HG02943 (cell line): ENCODE results near the gene RPTOR.
"Not testable (repeated sequence)": the region's sequence is repeated elsewhere in the genome, so short reads cannot be mapped to it uniquely, and the experiment has no call there.

Source experiments
- ATAC-seq: cut with Tn5 transposase; IDR thresholded peaks from one replicate; pipeline ENCODE4 v1.9.1; 2021; ENCODE audit warnings: mild to moderate bottlenecking, low read depth, moderate library complexity; ENCODE audit not compliant: unreplicated experiment

The RPTOR gene

DNA sequence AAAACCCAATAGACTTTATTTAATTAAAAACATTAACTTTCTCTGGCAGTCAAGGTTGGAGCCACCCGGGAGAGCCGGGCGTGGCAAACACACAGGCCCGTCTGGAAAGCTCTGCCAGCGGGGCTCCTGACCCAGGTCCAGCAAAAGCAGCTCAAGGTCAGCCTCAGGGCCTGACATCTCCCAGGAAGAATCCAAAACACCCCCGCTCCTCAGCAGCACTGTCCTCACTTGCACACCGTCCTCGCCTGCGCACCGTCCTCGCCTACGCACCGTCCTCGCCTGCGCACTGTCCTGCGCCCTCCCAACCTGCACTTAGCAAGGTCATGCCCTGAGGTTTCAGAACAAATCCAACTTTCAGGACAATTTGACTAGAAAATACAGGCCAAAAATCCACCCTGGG, 31.4 kb upstream of the RPTOR start:
- no peak for ATAC-seq

DNA sequence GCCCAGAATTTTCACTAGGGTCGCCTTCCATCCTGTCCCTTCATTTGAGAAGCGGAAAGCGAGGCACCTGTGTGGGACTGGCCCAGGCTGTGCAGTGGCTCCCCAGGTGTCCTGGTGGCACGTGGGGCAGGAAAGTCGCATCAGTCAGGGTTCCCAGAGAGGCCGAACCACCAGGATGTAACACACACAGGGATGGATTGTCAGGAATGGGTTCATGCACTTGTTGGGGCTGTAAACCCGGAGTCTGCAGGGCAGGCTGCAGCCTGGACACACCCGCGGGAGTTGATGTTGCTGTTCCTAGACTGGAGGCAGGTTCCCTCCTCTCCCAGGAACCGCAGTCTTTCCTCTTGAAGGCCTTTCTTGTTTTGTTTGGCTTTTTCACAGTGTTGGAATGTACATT, 30.7 kb upstream of the RPTOR start:
- ATAC-seq: no peak

DNA sequence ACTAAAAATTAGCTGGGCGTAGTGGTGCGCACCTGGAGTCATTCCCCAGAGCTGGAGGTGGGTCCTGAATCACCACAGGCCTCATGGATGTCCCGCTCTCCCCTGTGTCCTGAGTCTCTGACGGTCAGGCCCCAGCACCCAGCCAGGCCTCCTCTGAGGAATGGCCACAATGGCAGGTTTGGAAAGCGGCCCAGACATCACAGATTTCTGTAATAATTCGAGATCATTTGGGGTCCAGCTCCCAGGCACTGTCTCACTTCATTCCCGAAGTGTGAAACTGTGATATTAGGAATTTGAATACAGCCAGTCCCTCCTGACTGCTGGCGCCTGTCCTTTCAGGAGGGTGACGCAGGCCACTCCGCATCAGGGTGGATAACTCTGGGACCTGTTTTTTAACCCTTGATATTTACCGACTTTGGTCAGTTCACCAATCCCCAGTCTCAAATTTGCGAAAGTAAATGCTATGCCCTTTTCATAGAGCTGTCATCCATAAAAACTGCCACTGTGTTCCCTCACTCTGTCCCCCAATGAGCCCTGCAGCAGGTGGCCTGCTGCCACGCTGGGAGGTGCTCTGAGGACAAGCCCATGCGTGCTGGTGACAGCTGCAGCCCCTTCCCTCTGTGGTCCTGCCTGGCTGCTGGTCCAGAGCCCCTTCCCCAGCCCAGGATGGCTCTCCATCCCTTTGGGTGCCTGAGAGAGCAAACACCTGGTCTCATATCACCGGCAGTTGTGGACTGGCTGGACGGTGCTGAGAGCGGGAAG, 28.3 kb upstream of the RPTOR start:
- no peak for ATAC-seq

DNA sequence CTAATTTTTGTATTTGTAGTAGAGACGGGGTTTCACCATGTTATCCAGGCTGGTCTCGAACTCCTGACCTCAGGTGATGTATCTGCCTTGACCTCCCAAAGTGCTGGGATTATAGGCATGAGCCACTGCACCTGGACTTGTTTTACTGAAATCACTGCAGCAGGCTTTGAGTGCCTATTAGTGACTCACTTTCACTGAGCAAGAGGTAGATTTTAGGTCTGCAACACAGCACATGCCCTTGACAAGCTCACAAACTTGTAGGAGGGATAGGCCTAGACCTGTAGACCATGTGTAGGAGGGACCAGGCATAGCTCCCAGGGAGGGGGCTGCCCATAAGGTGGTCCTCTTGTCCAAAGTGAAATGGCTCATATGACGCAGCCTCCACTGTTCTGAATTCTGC, 27.0 kb upstream of the RPTOR start:
- ATAC-seq: no peak

DNA sequence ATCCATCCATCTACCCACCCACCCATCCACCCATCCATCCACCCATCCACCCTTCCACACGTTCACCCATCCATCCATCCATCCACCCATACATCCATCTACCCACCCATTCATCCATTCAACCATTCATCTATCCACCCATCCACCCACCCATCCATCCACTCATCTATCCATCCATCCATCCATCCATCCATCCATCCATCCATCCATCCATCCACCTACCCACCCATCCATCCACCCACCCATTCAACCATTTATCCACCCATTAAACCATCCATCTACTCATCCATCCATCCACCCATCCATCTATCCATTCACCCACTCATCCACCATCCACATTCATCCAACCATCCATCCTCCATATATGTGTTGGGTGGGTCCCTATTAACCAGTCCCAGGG, 26.2 kb upstream of the RPTOR start:
- no peak for ATAC-seq

DNA sequence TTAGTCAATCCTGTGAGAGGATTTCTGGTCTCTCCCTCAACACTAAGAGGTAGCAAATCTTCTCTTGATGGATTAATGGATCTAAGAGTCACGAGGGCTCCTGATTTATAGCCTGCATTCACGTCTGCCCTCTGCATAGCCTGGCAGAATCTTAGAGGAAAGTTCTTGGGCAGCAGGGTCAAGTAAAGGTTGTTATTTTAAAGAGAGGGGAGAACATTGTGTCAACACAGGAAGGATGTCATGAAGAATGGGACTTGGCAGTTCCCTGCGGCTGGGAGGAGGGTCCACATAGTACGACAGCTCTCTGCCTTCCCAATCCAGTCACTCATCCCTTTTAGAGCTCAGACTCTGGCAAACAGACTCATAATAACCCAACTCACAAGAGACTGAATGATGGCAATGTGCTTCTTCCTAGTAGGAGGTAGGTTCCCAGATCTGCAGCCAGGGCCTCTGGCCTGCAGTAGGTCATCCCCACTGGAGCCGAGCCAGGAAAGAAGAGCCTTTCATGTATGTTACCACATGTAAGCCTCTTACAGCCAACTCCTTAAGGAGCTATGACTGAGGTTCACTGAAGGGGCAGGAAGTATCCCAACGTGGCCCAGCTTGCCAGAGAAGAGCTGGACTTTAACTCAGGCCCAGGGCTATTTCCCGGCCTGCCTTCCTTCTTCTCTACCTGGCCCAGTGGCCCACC, 25.4 kb upstream of the RPTOR start:
- ATAC-seq: no peak

DNA sequence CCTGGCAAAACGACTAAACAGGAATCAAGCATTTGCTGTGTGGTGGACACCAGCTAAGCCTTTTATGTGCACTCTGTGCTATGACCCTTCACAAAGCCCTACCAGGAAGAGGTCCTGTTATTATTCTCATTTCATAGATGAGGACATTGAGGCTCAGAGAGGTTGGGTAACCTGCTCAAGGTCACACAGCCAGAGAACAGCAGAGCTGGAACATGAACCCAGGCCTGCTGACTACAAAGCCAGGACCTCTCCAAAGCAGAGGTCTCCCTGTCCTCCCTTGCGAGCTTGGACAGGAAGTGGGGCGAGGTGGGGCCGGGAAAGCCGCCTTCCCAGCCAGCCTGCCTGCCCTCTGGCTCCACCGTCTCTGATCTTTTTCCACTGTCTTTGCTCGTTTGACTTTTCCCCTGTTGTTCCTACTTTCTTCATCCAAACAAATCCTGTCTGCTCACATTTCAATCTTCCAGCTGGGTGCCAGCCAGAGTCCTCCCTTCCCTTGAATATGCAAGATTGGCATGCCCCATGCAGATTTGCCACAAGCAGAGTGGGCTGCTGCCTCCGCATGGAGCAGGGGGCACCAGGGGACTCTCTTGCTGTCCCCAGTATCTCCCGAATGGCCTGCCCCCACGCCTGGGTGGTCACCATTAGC, 23.7 kb upstream of the RPTOR start:
- ATAC-seq: no peak

DNA sequence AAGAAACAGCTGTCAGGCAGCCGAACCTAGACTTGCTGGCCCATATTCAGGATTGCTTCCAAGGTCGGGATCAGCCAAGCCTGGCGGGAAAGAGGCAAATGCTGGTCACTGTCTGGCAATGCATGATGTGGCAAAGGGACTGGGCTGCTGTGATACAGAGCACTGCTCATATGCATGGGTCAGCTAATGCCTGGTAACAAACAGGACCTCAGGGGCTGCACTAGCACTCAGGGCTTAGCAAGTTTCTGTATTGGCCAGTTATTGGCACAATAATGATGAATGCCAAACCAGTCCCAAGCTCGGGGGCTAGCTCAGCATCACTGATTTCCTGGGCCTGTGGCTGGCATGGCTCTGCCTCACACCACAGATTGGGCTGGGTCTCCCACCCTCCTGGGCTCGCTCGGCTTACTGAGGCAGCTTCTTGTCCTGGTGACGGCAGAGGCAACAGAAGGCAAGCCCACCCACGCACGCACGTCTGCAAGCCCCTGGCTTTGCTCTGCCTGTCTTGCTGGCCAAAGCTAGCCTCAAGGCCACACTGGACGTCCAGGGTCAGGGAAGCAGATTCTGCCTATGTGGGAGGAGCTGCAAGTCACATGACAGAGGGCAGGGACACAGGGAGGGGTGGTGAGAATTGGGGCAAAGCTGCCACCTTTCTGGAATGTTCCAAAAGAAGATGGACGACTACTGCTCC, 21.4 kb upstream of the RPTOR start:
- no peak for ATAC-seq

DNA sequence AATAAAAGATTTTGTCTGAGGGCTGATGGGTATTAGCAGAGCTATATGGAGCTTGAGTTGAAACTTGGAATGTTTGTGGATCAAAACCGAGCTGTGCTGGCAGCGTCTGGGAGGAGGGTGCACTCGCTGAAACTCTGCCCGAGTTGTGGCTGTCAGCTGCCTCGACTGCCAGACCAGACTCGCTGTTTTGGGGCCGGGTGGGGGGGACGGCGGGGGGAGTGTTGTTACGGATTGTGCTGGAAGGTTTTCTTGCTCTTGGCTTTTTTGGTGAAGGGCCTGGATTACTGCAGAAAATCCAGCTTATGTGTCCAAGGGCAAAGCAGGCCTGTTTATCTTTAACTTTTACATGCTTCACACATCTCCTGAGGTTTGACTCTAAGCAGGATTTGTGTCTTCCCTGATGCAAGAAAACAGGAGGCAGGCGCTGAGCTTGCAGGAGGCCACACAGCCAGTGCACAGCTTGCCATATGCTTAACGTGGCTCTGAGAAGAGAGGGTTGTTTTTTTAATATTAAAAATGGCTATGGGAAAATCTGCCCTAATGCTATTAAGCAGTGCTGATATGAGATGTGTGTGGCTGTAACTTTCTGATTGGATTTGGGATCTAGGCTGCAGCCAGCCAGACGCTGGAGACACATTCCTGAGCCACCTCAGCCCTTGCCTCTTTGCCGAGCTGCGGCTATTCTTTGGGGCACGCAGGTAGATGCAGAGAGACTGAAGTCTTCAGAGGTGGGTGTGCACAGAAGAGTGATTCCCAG, 20.5 kb upstream of the RPTOR start:
- no peak for ATAC-seq

DNA sequence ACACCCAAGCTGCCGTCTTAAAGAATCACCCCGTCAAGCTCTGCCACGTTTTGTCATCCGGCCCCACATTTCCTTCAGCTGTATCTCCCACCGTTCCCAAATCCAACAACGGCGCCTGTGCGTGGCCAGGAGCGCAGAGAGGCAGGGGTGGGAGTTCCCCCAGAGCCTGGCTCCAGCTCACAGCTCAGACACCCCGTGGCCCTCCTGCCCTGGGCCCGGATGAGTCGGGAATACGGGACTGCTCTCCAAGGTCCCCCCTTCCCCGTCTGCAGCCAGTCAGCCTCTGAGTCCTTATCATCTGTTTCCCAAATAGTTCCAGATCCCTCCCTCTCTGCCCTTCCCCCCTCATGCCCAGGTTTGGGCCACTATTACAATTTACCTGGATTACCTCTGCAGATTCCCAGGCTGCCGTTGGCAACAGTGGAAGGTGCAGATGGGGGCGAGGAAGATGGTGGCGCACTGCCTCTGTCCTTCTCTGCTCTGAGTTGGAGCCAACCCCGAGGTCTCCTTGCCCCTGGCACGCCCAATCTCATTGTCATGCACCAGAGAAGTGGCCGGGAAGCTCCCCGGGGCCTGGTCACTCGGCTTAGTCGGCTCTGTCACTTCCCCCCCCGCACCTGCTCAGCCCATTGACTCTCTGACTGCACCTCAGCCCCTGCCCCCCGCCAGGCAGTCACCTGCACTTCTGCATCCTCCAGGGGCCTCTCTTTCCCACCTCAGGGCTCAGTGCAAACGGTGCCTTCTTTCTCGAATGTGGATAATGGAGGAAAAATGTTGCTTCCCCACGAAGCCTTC, 18.3 kb upstream of the RPTOR start:
- ATAC-seq: no peak

DNA sequence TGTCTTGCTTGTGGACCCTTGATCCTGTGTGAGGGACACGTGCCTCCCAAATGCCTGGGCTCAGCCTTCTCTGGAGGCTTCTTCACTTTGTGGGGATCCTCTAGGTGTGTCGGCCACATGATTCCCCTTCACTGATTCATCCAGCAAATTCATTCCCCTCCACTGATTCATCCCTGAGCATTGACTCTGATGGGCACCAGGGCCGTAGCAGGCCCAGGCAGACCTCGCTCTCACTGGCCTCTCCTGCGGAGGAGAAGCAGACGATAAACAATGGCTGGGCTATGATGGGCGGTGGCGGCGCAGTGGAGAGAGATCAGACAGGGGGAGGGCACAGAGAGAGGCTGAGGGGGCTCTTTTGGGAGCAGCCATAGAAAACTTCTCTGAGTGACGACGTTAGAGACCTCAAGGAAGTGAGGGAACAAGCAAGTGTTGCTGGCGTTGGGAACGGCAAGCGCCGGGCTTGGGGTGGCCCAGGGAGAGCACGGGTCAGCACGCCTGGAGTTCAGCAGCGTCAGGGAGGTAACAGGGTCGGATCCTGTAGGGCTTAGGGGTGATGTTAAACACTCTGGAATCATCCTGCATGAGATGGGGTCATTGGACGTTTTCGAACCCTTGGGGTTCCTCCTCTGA, 17.5 kb upstream of the RPTOR start:
- no peak for ATAC-seq

DNA sequence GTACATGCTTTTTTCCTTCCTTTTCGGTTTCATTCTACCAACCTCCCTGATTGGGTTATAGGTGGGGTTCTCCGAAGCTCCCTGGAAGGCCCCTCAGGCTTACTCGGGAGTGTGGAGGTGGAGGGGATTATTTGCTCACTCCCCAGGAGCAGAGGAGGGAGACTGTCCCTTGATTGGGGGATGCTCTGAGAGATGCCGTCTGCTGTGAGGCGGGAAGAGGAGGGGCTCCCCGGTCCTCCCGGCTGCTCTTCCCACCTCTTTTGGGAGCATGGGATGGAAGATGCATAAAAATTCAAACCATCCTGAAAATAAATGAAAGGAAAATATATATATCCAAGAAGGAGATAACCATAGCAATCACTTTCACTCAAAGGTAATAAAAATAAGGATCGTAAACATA, 16.1 kb upstream of the RPTOR start:
- ATAC-seq: no peak

DNA sequence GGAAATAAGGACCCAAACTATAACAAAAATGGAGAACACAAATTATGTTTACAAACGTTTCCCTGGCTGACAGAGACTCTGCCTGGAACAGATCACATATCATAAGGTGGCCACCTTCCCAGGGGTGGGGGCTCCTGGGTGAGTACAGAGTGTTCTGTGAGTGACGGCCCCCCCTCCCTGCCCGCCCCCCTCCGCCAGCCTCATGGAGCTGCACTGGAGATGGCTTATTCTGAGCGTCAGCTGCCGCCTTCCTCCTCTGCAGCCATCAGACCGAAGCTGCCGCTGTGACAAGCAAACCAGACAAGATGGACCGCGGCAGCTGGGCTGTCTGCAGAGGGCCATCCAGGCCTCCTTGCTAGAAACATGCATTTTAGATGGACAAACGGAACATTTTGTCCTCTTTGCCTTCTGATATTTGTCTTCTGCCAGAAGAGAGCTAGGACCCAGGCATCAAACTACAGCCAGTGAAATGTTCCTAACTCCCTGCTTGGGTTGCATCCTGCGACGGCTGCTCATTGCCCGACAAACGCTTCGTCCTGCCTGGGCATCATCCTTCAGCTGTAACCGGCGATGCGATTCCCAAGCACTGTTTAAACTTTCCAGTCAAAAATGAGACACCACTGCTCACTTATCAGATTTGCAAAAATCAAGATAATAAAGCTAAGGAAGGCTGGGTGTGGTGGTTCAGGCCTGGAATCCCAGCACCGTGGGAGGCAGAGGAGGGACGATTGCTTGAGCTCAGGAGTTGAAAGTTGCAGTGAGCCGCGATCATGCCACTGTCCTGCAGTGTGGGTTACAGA, 15.3 kb upstream of the RPTOR start:
- ATAC-seq: no peak

DNA sequence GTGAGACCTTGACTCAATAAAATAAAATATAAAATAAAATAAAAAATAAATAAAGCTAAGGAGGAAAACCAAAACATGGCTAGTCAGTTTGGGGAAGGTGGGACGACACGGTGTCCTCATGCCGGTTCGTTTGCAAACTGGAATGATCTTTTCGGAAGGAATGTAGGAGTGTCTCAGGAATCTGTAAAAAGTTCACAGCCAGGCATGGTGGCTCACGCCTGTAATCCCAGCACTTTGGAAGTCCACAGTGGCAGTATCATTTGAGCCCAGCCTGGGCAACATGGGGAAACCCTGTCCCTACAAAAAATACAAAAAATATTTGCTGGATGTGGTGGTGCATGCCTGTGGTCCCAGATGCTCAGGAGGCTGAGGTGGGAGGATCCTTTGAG, 14.7 kb upstream of the RPTOR start:
- ATAC-seq: no peak

DNA sequence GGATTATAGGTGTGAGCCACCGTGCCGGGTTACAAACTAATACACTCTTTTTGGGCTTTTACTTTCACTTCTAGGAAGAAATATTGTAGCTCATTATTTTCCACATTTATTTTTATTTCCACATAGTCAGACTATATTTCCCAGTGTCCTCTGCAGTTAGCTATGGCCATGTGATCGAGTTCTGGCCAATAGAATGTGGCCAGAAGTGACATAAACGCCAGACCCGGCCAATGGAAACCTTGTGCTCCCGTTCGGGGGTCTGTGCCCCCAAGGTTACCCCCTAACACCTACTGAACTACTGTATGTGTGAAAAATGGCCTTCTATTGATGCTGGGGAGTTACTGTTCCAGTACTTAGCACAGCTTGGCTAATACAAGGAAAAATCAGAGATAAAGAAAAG, 13.2 kb upstream of the RPTOR start:
- no peak for ATAC-seq

DNA sequence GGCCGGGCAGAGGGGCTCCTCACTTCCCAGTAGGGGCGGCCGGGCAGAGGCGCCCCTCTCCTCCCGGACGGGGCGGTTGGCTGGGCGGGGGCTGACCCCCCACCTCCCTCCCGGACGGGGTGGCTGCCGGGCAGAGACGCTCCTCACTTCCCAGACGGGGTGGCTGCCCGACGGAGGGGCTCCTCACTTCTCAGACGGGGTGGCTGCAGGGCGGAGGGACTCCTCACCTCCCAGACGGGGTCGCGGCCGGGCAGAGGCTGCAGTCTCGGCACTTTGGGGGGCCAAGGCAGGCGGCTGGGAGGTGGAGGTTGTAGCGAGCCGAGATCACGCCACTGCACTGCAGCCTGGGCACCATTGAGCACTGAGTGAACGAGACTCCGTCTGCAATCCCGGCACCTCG, 7.3 kb upstream of the RPTOR start:
- not testable (repeated sequence) for ATAC-seq

DNA sequence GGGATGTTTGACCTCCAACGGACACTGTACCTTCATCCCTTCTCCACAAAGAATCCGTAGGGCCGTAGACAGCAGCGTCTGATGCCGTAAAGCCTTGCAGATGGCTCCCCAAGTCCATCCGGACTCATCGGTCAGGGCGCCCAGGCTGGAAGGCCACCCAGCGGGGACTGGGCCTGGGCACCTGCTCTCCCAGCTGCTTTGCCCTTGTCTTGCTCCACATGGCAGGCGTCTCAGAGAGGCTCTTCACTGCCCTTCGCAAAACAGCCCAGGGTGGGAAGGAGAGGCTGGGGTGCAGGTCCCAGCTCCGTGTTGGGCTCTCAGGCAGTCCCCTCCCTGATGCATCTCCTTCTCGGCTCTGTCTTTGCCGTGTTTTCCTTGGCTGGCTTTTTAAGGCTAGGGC, 6.2 kb upstream of the RPTOR start:
- ATAC-seq: no peak

DNA sequence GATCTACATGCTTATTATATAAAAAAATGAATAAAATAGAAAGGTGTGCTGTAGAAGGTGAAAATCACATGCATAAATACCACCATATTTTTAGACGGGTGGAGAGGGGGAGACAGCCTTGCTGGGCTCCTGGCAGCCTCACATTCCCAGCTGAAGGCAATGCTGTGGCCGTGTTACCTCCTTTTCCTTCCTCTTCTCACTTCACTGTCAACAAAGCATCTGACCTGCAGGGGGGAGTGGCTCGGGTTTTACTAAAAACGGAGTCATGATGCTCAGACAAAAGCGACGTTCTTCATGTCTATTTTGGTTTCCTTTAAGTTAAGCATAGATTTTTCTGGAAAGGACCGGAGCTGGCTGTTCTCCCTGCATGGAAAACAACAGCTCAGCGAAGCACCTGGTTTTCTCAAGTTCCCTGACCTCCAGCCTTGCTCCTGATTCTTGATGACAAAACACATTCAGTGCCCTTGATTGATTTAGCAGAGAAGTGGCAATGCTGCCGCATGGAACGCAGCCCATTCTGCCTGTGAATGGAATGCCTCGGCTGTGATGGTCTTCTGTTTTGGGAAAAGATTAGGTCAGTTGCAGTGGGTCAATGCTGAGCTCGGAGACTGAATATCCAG, 5.5 kb upstream of the RPTOR start:
- ATAC-seq: no peak
